AG04450 (cell line): ENCODE measurements around the gene RILPL1. TPM values are rescaled to one million over a fixed set of nuclear protein-coding genes. Genes with fewer than 3 reads are reported as not detected.

Experiments
- CTCF ChIA-PET: fragments of 300-600, 350-600 bp; formaldehyde crosslinking; extraction: SDS; loops from one replicate; lab custom pipeline; 2022; ENCODE audit warnings: antibody characterized with exemption, inconsistent platforms; lab: Charles Lee
- POLR2A ChIA-PET: fragments of 350-600 bp; formaldehyde crosslinking; extraction: SDS; loops from one replicate; lab custom pipeline; 2021; ENCODE audit warnings: antibody characterized with exemption, inconsistent platforms; lab: Yijun Ruan, JAX
- DNase-seq: peaks from one replicate; pipeline ENCODE4 v3.0.0-alpha.2; 2011; ENCODE audit warnings: low read depth, low spot score
- H3K27ac ChIP-seq: one replicate; pipeline ENCODE4 v1.5.1; 2012; ENCODE audit warnings: low read depth, low read length, control low read depth
- H3K27me3 ChIP-seq: one replicate; pipeline ENCODE4 v1.6.0; 2012; ENCODE audit warnings: low read length; ENCODE audit not compliant: control insufficient read depth, insufficient read depth
- H3K4me3 ChIP-seq: 2 replicates; pipeline ENCODE4 v1.5.1; 2011; ENCODE audit warnings: mild to moderate bottlenecking, low read depth, low read length, control low read depth
- H3K9me3 ChIP-seq: 2 replicates; pipeline ENCODE4 v1.5.1; 2012; ENCODE audit warnings: low read length; ENCODE audit not compliant: control insufficient read depth, insufficient read depth
- polyA plus RNA-seq: library from polyadenylated mRNA; depleted of rRNA; stranded (reverse); fragments of >200 nt; gene quantifications from 2 replicates; pipeline ENCODE4 v1.2.3, GENCODE V29; 2011
- TF ChIP-seq, protein P1 (sequence below): IDR thresholded peaks from 2 replicates; pipeline ENCODE4 v1.5.1; 2011; ENCODE audit warnings: low read depth, low read length, control low read depth, inconsistent platforms

Gene RILPL1
- polyA plus RNA-seq, 1 experiment, result 18.7 TPM

- ChIA-PET CTCF (interaction anchor here (0.6 to 1.2 kb wide), 3 partner anchors 8 to 49 kb away, joined by 3 to 5 read pairs (median 4); no protein-coding TSS in a partner anchor), POLR2A (interaction anchor here (0.6 kb wide), 1 partner anchor 1178 kb away, joined by 4 read pairs; no protein-coding TSS in a partner anchor)
- no peaks in the 10 kb centered on the region for H3K27me3 ChIP-seq
- H3K27ac ChIP-seq, result peak overlapping the region; percentile 31
- no peak for DNase-seq
- H3K9me3 ChIP-seq, result no peaks in the 10 kb centered on the region; the same call in 1 of the 2 replicates
- peak overlapping the region; percentile 87 for H3K4me3 ChIP-seq
- TF ChIP-seq, protein P1, sequence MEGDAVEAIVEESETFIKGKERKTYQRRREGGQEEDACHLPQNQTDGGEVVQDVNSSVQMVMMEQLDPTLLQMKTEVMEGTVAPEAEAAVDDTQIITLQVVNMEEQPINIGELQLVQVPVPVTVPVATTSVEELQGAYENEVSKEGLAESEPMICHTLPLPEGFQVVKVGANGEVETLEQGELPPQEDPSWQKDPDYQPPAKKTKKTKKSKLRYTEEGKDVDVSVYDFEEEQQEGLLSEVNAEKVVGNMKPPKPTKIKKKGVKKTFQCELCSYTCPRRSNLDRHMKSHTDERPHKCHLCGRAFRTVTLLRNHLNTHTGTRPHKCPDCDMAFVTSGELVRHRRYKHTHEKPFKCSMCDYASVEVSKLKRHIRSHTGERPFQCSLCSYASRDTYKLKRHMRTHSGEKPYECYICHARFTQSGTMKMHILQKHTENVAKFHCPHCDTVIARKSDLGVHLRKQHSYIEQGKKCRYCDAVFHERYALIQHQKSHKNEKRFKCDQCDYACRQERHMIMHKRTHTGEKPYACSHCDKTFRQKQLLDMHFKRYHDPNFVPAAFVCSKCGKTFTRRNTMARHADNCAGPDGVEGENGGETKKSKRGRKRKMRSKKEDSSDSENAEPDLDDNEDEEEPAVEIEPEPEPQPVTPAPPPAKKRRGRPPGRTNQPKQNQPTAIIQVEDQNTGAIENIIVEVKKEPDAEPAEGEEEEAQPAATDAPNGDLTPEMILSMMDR, result no peak
Observed at GRCh38 chr12:123532808-123533649, 490 bp downstream of the RILPL1 start.

DNA sequence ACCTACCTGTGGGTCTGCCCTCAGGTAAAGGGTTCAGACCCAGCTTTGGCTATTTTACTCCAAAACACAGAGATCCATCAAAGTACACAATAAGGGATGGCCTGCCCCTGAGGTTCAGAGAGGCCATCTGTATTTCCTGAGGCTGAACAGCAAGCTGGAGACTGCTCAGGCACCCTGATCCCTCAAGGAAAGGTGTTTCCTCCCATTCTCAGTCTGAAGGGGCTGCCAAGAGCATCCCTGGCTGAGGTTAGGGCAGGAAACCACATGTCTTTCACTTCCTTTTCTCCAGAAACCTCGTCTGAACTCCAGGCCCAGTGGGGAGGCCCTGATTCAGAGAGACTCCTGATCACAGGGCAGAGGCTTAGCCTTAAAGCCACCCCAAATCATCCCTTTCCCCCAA, 1.5 kb downstream of the RILPL1 start:
- TF ChIP-seq, protein P1, result no peak
- H3K27me3 ChIP-seq, result no peaks in the 10 kb centered on the region
- CTCF ChIA-PET, result interaction anchor here (0.9 to 1.2 kb wide), 2 partner anchors 10 to 50 kb away, joined by 4 to 5 read pairs; no protein-coding TSS in a partner anchor
- no peaks in the 10 kb centered on the region; the same call in 1 of the 2 replicates for H3K9me3 ChIP-seq
- DNase-seq, result no peak
- POLR2A ChIA-PET, result no interaction called here
- peak overlapping the region; percentile 87 for H3K4me3 ChIP-seq
- peak overlapping the region; percentile 39 for H3K27ac ChIP-seq

DNA sequence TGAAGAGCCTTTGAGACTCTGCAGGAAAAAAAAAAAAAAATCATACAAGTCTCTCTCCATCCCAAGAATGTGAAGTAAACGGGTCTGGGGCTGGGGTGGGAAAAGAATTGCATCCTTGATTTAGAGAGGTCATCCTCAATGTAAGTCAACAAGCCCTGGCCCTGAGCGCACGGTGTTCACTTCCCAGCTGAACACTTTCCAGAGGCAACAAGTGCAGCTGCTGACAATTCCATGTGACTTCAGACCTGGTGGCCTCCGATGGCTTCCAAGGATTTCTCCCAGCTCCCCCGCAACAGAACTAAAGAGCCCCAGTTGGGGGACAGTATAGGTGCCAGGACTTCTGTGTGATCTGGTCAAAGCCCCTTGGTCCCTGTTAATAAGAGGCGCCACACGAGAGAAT, 2.4 kb downstream of the RILPL1 start:
- POLR2A ChIA-PET, result no interaction called here
- no peaks in the 10 kb centered on the region; the same call in 1 of the 2 replicates for H3K9me3 ChIP-seq
- DNase-seq, result no peak
- TF ChIP-seq, protein P1, result no peak
- H3K27ac ChIP-seq, result no peak overlapping the region
- no peak overlapping the region for H3K4me3 ChIP-seq
- H3K27me3 ChIP-seq, result no peaks in the 10 kb centered on the region
- CTCF ChIA-PET, result no interaction called here

- Histone ChIP-seq H3K4me3 (no peak overlapping the region), H3K27me3 (no peaks in the 10 kb centered on the region), H3K27ac (no peak overlapping the region), H3K9me3 (no peaks in the 10 kb centered on the region; the same call in 1 of the 2 replicates)
- CTCF ChIA-PET, result no interaction called here
- TF ChIP-seq, protein P1, result no peak
- POLR2A ChIA-PET, result no interaction called here
- DNase-seq, result no peak
Observed at GRCh38 chr12:123530668-123531067, 2.9 kb downstream of the RILPL1 start.

DNA sequence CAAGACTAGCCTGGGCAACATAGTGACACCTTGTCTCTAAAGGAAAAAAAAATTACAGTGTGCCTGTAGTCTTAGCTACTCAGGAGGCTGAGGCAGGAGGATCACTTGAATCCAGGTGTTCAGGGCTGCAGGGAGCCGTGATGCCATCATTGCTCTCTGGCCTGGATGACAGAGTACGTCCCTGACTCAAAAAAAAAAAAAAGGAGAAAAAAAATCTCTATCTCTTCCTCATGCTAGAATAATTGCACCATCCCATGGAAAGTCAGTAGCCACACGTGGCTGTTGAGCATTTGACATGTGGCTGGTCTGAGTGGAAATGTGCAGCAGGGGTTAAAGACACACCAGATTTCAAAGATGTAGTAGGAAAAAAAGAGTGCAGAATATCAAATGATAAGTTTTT, 3.8 kb downstream of the RILPL1 start:
- Histone ChIP-seq H3K4me3 (no peak overlapping the region), H3K27me3 (no peaks in the 10 kb centered on the region), H3K27ac (no peak overlapping the region), H3K9me3 (no peaks in the 10 kb centered on the region; the same call in 1 of the 2 replicates)
- POLR2A ChIA-PET, result no interaction called here
- TF ChIP-seq, protein P1, result no peak
- CTCF ChIA-PET, result no interaction called here
- DNase-seq, result no peak
